A549 (cell line): ENCODE data around the gene CFL1.

Source experiments
- BHLHE40 ChIP-seq: IDR thresholded peaks from 2 replicates; pipeline ENCODE4 v1.6.1; 2012; ENCODE audit warnings: low read depth, low read length, inconsistent platforms
- CEBPB ChIP-seq, 2 experiments: fragments of >200 bp in 1 of 2; sonication (Bioruptor Twin) in 1 of 2; formaldehyde crosslinking in 1 of 2; IDR thresholded peaks; 2 replicates each; pipeline ENCODE4 v1.6.1; 2012 to 2016
- EP300 ChIP-seq, 2 experiments: fragments of >200 bp; sonication (Bioruptor Twin); formaldehyde crosslinking; IDR thresholded peaks; 2 replicates in 1 of 2; 3 replicates in 1 of 2; pipeline ENCODE4 v1.6.1; 2016 to 2017
- HOXB5 ChIP-seq: fragments of 250-450 bp; sonication (Bioruptor Pico); IDR thresholded peaks from 2 replicates; pipeline ENCODE4 v1.5.0; 2020; ENCODE audit warnings: mild to moderate bottlenecking, moderate library complexity
- NFE2L2 ChIP-seq: fragments of 150-350 bp; conservative IDR thresholded peaks from 2 replicates; pipeline ENCODE4 v1.6.1; 2014; ENCODE audit warnings: low read length
- POLR2A ChIP-seq: IDR thresholded peaks from 2 replicates; pipeline ENCODE4 v1.6.1; 2012; ENCODE audit warnings: mild to moderate bottlenecking, low read length
- SMC3 ChIP-seq: fragments of >200 bp; sonication (Bioruptor Twin); formaldehyde crosslinking; IDR thresholded peaks from 3 replicates; pipeline ENCODE4 v1.6.1; 2018; ENCODE audit warnings: inconsistent platforms
- TP53 ChIP-seq: fragments of 250-450 bp; sonication (Bioruptor Pico); IDR thresholded peaks from 2 replicates; pipeline ENCODE4 v1.5.0; 2021; ENCODE audit warnings: mild to moderate bottlenecking, moderate library complexity
- TF ChIP-seq, protein P1 (sequence below): fragments of >200 bp; sonication (Bioruptor Twin); formaldehyde crosslinking; IDR thresholded peaks from 3 replicates; pipeline ENCODE4 v1.5.1; 2016

DNA sequence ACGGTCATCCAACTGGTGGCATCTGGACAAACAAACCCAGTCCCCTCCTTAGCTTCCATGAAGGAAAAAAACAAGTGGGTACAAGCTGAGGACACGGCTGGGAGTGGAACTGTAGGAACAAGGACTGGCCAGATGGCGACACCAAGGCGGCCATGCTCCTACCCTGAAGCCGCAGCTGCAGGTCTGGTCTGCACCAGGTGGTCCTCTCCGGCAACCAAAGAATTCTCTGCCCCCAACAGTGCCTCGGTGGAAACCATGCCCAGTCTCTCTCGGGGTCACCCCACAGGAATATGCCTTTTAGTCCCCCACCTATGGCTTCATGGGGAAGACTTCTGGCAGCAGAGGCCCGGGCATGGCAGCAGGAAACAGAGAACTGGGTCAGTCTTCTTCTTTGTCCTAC is 48.5 kb downstream of the CFL1 start:
- no peak for TF ChIP-seq TP53 (CRISPR knock-in tag)
- no peak for TF ChIP-seq EP300 (IDR thresholded peaks at IDR 0.05)
- TF ChIP-seq, protein P1, sequence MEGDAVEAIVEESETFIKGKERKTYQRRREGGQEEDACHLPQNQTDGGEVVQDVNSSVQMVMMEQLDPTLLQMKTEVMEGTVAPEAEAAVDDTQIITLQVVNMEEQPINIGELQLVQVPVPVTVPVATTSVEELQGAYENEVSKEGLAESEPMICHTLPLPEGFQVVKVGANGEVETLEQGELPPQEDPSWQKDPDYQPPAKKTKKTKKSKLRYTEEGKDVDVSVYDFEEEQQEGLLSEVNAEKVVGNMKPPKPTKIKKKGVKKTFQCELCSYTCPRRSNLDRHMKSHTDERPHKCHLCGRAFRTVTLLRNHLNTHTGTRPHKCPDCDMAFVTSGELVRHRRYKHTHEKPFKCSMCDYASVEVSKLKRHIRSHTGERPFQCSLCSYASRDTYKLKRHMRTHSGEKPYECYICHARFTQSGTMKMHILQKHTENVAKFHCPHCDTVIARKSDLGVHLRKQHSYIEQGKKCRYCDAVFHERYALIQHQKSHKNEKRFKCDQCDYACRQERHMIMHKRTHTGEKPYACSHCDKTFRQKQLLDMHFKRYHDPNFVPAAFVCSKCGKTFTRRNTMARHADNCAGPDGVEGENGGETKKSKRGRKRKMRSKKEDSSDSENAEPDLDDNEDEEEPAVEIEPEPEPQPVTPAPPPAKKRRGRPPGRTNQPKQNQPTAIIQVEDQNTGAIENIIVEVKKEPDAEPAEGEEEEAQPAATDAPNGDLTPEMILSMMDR, result no peak
- TF ChIP-seq BHLHE40, result no peak
- TF ChIP-seq POLR2A, result no peak
- TF ChIP-seq NFE2L2, result no peak
- TF ChIP-seq CEBPB (IDR thresholded peaks at IDR 0.05), result no peak
- TF ChIP-seq HOXB5 (CRISPR knock-in tag), result no peak
- no peak for TF ChIP-seq SMC3
